Peyer's patch (tissue), 4 donors: ENCODE data around the gene FAF2.

Experiments
- CTCF ChIP-seq, 6 experiments: fragments of 450-650 bp in 4 of 6; fragments of 200-600 bp in 2 of 6; sonication (generic) in 1 of 6; IDR thresholded peaks; one replicate each; pipeline ENCODE4 v1.5.1; 2017 to 2019; ENCODE audit warnings: antibody characterized with exemption in 6 of 6, mild to moderate bottlenecking in 3 of 6, moderate library complexity in 1 of 6
- POLR2A ChIP-seq, 2 donors: fragments of 450-650 bp; IDR thresholded peaks; one replicate each; pipeline ENCODE4 v1.5.1; 2017; ENCODE audit warnings: antibody characterized with exemption in 2 of 2, mild to moderate bottlenecking in 2 of 2, moderate library complexity in 2 of 2

- TF ChIP-seq CTCF (IDR thresholded peaks at IDR 0.05): no peak
- peak; percentile 97 to 99 for TF ChIP-seq POLR2A (IDR thresholded peaks at IDR 0.05)
These were observed 99.6 kb downstream of the FAF2 start for GRCh38 chr5:176547802-176548201.
